Measurements from ENCODE around the gene GATA5.
A peak's percentile ranks its signal among the peaks of the same experiment; 100 is the strongest.

GATA5 gene

DNA sequence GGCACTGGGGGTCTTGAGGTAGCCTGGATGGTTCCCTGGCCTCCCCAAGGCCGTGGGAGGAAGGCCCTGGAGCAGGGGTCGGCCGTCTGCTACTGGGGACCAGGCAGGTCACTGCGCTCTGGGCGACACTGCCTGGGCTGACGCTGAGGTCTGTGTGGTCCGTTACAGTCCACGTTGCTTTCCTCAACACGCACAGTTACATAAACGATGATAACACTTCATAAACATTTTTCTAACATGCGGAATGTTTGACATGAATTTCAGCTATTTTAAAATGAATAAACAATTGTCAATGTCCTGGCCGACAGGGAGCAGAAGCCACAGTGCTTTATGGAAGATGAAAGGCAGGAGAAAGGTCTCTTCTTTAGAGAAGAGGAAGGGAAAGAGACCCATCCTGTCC, 38.3 kb downstream of the GATA5 start (continued):
- no peak for TF ChIP-seq PRDM1 (tag by site-specific recombination; IDR thresholded peaks at IDR 0.05)

- H3K36me3 ChIP-seq (ENCODE audit: control insufficient read depth in 2 of 2, insufficient read depth in 1 of 2, low read length in 2 of 2) = no peaks in the 10 kb centered on the region
- POLR2A ChIA-PET = no interaction called here
- no peak overlapping the region for H3K4me3 ChIP-seq (ENCODE audit: low read depth, low read length)
- H3K4me1 ChIP-seq (ENCODE audit: control insufficient read depth, insufficient read depth, low read length) = no peaks in the 10 kb centered on the region
- CTCF ChIA-PET = no interaction called here
- no peaks in the 10 kb centered on the region for H3K9me3 ChIP-seq (ENCODE audit: control insufficient read depth, insufficient read depth, low read depth, low read length)
- TF ChIP-seq ZNF623 (tag by site-specific recombination; IDR thresholded peaks at IDR 0.05) = peak; percentile 58
- no peak for TF ChIP-seq KLF7 (tag by site-specific recombination; IDR thresholded peaks at IDR 0.05; ENCODE audit: borderline replicate concordance)
- no peak overlapping the region for H3K27ac ChIP-seq (ENCODE audit: extremely low read depth, low read depth, low read length)
Measured at GRCh38 chr20:62436692-62437091, 39.1 kb downstream of the GATA5 start.

DNA sequence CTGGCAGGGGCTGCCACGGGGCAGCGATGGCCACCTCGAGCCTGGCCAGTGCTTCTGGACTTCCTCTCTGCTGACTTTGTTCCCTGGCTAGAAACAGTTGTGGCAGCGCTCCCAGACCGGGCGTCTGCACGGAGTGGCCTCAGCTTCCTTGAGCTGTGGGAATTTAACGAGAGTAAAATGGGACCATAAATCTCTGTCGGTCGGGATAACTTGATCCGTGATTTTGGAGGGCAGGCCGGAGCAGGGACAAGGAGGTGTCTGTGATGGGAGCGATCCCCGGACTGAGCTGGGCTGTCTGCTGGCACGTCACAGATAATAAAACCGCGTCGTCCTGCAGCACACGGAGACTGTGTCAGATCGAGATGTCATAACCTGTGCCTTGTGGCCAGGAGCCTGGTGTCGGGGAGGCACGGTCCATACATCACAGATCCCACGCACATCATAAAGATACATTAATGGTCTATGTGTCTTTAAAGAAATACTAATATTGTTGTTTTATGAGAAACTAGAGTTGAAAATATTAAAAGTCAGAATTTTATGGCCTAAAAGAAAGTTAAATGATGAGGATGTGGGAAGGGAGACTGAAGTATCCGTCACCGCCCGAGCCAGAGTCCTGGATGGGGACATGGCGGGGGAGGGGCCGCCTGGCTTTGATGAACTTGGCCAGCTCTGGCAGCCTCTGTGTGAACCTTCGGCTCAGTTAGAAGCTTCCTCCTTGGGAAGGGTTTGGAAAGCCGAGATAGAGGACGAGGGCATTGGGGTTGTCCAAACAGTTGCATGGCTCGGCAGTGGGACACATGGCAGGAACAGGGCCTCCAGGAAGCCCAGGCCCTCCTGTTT, 41.9 kb downstream of the GATA5 start:
- Histone ChIP-seq H3K4me1 (ENCODE audit: control insufficient read depth, insufficient read depth, low read length) (no peaks in the 10 kb centered on the region), H3K9me3 (ENCODE audit: control insufficient read depth, insufficient read depth, low read depth, low read length) (no peaks in the 10 kb centered on the region)
- CTCF ChIA-PET = no interaction called here

GRCh38 chr20:62430866-62431447, 44.8 kb downstream of the GATA5 start:
- Histone ChIP-seq H3K4me3 (ENCODE audit: low read depth, low read length) (no peak overlapping the region), H3K9me3 (ENCODE audit: control insufficient read depth, insufficient read depth, low read depth, low read length) (no peaks in the 10 kb centered on the region), H3K4me1 (ENCODE audit: control insufficient read depth, insufficient read depth, low read length) (no peaks in the 10 kb centered on the region), H3K36me3 (ENCODE audit: control insufficient read depth in 2 of 2, insufficient read depth in 1 of 2, low read length in 2 of 2) (no peaks in the 10 kb centered on the region), H3K27ac (ENCODE audit: extremely low read depth, low read depth, low read length) (no peak overlapping the region)
- ChIA-PET POLR2A (no interaction called here), CTCF (no interaction called here)
- TF ChIP-seq HOXD13 (CRISPR knock-in tag; IDR thresholded peaks at IDR 0.05; ENCODE audit: borderline replicate concordance) (no peak), ZNF23 (tag by site-specific recombination; IDR thresholded peaks at IDR 0.05; ENCODE audit: borderline replicate concordance) (no peak), ZNF148 (tag by site-specific recombination; IDR thresholded peaks at IDR 0.05; ENCODE audit: borderline replicate concordance) (no peak), ZNF514 (tag by site-specific recombination; IDR thresholded peaks at IDR 0.05) (no peak), ZNF184 (tag by site-specific recombination; IDR thresholded peaks at IDR 0.05) (no peak)
- TF ChIP-seq, protein P1, sequence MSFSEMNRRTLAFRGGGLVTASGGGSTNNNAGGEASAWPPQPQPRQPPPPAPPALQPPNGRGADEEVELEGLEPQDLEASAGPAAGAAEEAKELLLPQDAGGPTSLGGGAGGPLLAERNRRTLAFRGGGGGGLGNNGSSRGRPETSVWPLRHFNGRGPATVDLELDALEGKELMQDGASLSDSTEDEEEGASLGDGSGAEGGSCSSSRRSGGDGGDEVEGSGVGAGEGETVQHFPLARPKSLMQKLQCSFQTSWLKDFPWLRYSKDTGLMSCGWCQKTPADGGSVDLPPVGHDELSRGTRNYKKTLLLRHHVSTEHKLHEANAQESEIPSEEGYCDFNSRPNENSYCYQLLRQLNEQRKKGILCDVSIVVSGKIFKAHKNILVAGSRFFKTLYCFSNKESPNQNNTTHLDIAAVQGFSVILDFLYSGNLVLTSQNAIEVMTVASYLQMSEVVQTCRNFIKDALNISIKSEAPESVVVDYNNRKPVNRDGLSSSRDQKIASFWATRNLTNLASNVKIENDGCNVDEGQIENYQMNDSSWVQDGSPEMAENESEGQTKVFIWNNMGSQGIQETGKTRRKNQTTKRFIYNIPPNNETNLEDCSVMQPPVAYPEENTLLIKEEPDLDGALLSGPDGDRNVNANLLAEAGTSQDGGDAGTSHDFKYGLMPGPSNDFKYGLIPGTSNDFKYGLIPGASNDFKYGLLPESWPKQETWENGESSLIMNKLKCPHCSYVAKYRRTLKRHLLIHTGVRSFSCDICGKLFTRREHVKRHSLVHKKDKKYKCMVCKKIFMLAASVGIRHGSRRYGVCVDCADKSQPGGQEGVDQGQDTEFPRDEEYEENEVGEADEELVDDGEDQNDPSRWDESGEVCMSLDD (tag by site-specific recombination; IDR thresholded peaks at IDR 0.05) = no peak

More for the DNA sequence above, 41.9 kb downstream of the GATA5 start:
- Histone ChIP-seq H3K36me3 (ENCODE audit: control insufficient read depth in 2 of 2, insufficient read depth in 1 of 2, low read length in 2 of 2) (no peaks in the 10 kb centered on the region), H3K4me3 (ENCODE audit: low read depth, low read length) (no peak overlapping the region), H3K27ac (ENCODE audit: extremely low read depth, low read depth, low read length) (no peak overlapping the region)
- TF ChIP-seq ZNF37A (tag by site-specific recombination; IDR thresholded peaks at IDR 0.05) (no peak), SP2 (tag by site-specific recombination; IDR thresholded peaks at IDR 0.05) (no peak), ZNF600 (tag by site-specific recombination; IDR thresholded peaks at IDR 0.05) (0 out of 2 replicates have a peak, but pooled peaks have one; percentile 23)
- POLR2A ChIA-PET = no interaction called here

All from HEK293 (cell line).